Measurements from ENCODE around the gene RXFP2.

Gene RXFP2, protein sequence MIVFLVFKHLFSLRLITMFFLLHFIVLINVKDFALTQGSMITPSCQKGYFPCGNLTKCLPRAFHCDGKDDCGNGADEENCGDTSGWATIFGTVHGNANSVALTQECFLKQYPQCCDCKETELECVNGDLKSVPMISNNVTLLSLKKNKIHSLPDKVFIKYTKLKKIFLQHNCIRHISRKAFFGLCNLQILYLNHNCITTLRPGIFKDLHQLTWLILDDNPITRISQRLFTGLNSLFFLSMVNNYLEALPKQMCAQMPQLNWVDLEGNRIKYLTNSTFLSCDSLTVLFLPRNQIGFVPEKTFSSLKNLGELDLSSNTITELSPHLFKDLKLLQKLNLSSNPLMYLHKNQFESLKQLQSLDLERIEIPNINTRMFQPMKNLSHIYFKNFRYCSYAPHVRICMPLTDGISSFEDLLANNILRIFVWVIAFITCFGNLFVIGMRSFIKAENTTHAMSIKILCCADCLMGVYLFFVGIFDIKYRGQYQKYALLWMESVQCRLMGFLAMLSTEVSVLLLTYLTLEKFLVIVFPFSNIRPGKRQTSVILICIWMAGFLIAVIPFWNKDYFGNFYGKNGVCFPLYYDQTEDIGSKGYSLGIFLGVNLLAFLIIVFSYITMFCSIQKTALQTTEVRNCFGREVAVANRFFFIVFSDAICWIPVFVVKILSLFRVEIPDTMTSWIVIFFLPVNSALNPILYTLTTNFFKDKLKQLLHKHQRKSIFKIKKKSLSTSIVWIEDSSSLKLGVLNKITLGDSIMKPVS

GRCh38 chr13:31739226-31739625 is at the start of gene RXFP2:
Gene RXFP2, plus strand, starts transcription at chr13:31739526. Its CDS starts 87 bp downstream, at chr13:31739613.
- no peak for DNase-seq (ENCODE audit: low read depth)

GRCh38 chr13:31697290-31697689 is 42.0 kb upstream of the RXFP2 start:
- DNase-seq (ENCODE audit: low read depth), result no peak

- DNase-seq (ENCODE audit: low read depth), result no peak
Observed at GRCh38 chr13:31699650-31700049, 39.7 kb upstream of the RXFP2 start.

DNA sequence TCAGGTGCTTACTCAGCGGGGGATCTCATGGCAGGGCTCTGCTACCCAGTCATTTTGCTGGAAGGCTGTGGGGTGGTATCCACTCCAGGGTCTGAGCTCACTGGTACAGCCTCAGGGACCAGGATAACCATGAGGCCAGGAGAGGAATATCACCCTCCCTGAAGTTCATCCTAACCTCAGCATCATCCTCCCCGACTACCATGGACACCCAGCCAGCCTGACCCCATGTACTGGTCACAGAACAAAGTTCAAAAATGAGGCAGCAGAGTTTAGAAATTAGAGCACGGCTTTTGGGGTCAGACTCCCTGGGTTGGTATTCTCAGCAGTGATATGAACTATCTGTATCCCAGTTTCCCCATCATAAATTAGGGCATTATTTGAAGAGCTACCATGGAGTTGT is 35.5 kb upstream of the RXFP2 start:
- no peak for DNase-seq (ENCODE audit: low read depth)

GRCh38 chr13:31706105-31706504 is 33.2 kb upstream of the RXFP2 start:
- DNase-seq (ENCODE audit: low read depth), result no peak

DNA sequence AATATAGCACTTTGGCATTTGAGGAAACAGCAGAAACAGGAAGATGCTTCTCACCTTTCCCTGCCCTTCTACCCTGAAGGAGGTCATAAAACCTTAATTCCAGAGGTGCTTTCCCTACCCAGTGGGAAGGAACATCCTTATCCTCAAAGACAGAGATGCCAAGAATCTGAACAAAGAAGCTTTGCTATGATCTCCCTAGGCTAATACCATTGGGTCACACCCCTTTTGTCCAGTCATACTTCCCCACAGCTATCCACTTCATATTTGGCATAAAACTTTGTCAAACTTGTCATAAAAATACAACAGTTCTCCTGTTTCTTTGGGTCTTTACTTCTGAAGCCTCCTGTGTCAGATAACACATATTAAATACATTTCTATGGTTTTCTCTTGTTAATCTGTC is 21.7 kb upstream of the RXFP2 start:
- no peak for DNase-seq (ENCODE audit: low read depth)

DNA sequence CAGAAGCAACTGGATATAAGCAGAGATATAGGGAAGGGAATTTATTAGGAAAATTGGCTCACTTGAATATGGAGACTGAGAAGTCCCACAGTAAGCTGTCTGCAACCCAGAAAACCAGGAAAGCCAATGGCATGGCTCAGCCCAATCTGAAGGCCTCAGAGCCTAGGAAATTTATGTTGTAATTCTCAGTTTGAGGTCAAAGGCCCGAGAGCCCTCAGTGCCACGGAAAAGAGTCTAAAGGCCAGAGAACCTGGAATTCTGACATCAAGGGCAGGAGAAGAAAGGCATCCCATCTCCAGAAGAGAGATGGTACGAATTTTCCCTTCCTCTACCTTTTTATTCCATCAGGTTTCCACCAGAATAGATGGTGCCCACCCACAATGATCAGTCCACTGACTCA is 20.1 kb upstream of the RXFP2 start:
- no peak for DNase-seq (ENCODE audit: low read depth)

GRCh38 chr13:31722673-31723072 is 16.7 kb upstream of the RXFP2 start:
- DNase-seq (ENCODE audit: low read depth), result no peak

- DNase-seq (ENCODE audit: low read depth), result no peak
Observed at GRCh38 chr13:31725841-31726240, 13.5 kb upstream of the RXFP2 start.

- DNase-seq (ENCODE audit: low read depth), result no peak
Observed at GRCh38 chr13:31731921-31732320, 7.4 kb upstream of the RXFP2 start.

GRCh38 chr13:31733066-31733465 is 6.3 kb upstream of the RXFP2 start:
- DNase-seq (ENCODE audit: low read depth), result no peak

DNA sequence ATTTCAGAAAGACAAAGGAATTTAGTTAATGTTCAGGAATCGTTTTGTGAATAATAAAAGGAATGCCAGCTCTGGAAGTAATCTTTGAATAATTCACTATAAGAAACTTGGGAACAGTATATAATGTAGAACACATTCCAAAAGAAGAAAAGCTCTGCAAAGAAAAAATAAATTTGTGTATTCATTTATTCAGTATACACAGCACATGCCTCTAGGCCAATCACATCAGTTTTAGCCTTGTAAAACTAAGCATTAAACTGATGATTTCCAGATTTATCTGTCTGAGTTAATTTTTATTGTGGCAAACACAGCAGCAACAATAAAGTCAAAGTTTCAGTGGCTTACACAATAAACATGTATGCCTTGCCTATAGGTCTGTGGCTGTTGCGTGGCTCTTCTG is 5.7 kb upstream of the RXFP2 start:
- DNase-seq (ENCODE audit: low read depth), result no peak

DNA sequence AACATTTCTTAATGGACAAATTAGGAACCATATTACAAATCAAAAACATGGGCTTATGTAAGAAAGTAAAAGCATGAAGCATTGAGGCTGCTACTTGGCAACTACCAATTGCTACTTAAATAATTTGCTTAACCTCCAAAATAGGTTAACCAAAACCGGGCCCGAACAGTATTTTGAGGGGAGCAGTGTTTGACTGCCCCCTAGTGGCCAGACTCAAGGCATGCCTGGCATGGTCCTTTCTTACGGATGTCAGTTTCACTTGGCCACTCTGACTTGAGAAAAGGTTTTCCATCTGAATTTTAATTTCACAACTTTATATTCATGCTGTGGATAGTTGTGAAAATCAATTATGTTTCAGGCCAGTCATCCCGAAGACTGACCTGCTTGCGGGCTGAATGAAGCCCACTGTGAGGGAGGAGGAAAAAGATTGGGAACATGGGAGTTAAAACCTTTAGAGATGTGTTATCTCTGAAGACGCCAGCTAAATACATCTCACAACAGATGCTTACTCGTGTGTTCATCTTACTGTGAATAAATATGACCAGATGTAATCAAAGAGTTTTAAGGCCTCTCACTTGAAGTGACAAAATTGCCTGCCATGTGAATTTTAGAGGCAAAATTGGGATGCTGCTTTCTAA is 2.9 kb downstream of the RXFP2 start:
- DNase-seq (ENCODE audit: low read depth), result peak; percentile 37

DNA sequence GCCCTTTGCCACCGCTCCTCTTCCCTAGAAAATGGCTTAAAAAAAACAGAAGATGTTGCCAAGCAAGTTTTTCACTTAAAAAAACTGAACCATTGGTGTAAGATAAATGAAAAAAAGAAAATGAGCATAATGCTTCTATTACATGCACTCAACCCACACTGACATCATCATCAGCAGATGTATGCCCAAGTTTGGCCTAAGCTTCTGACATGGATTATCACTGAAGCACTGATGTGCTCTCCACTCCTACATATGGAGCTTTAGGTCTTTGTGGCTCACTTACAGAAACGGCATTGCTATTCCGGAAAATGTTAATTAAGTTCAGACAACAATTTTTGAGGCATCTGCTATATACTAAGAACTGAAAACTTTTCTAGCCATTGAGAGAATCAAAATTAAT is 8.0 kb downstream of the RXFP2 start:
- DNase-seq (ENCODE audit: low read depth), result no peak

DNA sequence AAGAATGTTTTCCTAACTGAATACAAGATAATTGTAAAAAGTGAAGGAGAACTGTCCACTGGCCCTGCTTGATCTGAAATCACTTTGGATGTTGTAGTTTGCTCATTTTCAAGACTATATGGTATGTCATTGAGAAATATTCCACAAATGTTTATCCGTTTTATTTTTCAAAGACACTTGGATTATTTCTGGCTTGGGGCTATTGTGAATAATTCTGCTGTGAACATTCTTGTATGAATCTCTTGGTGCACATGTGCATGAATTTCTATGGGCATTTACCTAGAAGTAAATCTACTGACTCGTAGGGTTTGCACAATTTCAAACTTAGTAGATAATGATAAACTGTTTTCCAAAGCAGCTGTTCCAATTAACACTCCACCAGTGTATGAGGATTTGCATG is 8.6 kb downstream of the RXFP2 start:
- DNase-seq (ENCODE audit: low read depth), result no peak

- DNase-seq (ENCODE audit: low read depth), result no peak
Observed at GRCh38 chr13:31749929-31750328, 10.6 kb downstream of the RXFP2 start.

GRCh38 chr13:31755211-31755610 is 15.9 kb downstream of the RXFP2 start:
- DNase-seq (ENCODE audit: low read depth), result no peak

DNA sequence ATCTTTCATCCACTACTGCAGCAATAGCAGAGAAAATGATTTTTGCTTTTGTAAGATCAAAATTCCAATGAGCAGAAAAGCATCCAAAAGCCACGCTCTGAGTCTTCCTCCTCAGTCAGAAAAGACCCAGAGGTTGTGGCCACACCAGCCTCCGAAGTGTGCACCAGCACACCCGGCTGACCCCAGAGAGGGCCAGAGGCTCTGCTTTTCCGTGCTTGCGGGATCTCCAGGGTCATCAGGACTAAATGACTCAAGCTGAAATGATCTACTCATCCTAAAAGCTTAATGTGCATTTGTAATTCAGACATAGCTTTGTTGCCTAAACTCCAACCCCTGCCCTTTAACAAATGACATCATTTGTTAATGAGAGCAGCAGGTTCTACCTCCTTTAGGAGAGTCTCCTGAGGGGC is 16.5 kb downstream of the RXFP2 start:
- no peak for DNase-seq (ENCODE audit: low read depth)

DNA sequence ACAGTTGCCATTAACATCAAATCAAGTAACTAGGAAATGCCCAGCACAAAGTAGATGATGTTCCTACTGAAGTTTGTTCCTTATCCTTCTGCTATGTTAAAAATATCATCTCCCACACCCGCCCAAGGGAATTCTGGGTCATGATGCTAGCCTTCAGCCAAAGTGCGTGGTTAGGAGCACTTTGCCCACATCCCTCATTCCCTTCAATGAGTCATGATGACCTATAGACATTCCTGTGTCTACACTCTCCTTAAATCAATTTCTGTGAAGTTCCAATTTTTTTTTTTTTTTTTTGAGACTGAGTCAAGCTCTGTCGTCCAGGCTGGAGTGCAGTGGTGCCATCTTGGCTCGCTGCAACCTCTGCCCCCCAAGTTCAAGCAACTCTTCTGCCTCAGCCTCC is 17.0 kb downstream of the RXFP2 start:
- no peak for DNase-seq (ENCODE audit: low read depth)

DNA sequence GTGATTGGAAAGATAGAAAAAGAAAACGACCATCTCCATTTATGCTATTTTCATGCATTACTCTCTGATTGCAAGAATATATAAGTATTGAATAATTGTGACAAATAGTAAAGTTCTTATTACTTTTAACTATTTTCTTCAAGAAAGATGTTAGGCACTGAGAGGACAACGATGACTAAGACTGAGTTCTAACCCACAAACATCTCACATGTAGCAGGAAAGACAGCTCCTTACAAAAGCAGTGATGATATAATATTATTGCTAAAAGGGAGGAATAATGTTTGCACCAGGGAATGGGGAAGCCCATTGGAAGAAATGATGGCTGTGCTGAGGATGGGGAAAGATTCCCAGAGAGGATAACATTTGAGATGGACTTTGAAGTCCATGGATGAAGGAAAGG is 22.6 kb downstream of the RXFP2 start:
- DNase-seq (ENCODE audit: low read depth), result no peak

GRCh38 chr13:31764556-31764955 is 25.2 kb downstream of the RXFP2 start:
- DNase-seq (ENCODE audit: low read depth), result no peak

DNA sequence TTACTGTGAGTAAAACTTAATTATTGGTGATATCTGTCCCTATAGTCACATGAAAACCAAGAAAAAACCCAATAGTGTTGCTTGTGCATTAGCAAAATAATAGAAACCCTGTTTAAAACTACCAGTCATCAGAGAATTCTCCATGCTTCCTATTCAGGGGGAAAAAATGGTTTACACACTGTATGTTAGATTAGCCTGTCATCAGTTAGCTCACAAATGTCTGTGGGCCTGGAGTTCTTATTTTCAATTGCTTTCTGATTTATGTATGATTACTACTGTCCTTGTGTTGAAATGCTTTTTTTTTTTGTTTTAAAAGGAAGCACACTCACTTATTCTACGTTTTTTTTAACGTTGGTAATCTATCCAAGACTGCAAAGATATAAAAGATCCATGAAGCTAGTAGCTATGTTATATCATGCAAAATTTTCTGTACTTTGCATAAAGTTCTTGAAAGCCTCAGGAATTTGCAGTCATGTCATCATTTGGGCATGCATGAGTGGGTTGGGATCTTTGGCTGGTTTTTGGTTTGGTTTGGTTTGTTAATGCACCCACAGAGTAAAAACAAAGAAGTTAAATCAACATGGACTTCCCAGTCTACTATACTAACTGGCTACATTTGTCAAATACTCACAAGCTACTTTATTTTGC is 25.9 kb downstream of the RXFP2 start:
- DNase-seq (ENCODE audit: low read depth), result no peak
